GM18517 (cell line): Measurements from ENCODE around the gene DNAJC6.
"Not testable (repeated sequence)": the region's sequence is repeated elsewhere in the genome, so short reads cannot be mapped to it uniquely, and the experiment has no call there.

Experiments used
- ATAC-seq: cut with Tn5 transposase; IDR thresholded peaks from one replicate; pipeline ENCODE4 v1.9.1; 2021; ENCODE audit warnings: mild to moderate bottlenecking, moderate library complexity; ENCODE audit not compliant: unreplicated experiment

Gene DNAJC6

DNA sequence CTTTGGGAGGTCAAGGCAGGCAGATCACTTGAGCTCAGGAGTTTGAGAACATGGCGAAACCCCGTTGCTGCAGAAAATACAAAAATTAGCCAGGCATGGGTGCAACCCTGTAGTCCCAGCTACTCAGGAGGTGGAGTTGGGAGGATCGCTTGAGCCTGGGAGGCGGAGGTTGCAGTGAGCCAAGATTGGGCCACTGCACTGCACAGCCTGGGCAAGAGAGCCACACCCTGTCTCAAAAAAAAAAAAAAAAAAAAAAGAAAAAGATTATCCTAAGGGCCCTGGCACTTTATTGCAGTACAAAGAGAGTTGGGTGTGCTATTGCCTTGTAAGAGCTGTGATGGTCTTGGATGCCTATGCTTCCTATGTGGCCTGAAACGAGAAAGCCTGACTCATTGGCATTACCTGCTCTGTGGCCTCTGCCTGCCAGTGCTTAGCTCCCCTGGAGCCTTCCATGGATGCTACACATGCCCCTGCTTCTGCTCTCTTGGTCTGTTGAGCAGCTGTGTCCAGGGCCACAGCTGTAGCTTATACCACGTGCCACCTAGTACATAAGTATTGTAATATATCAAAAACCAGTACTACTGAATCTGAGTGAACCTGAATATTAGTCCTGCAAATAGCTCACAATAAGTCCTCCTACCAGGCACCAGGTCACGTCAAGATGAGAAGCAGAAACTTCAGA, 45.8 kb downstream of the DNAJC6 start:
- no peak for ATAC-seq

DNA sequence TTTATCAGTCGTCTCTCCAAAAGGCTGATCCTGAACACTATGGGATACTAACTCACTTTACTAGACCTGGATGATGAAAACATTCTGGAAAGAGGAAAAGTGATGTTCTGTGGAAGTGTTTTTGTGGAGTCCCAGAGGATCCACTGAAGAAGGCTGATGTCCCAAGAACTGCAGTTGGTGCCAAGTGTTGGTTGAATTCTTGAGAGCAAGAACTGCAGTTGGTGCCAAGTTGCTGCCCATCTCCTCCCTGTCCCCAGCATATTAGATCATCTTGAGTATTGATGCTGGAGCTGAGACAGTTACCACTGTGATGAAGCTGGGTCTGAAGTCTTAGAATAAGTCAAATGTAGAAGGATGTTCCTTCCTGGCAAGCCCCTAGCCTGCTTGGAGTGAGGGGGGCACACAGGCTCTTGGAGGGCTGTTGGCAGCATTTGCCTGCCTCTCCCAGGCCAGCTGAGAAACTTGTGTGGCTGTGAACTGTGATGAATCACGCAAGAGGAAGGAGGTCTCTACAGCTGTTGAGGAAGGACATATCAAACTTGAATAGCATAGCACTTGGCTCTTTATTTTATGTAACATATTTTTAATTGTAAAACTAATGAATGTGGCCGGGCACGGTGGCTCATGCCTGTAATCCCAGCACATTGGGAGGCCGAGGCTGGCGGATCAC, 48.1 kb downstream of the DNAJC6 start:
- no peak for ATAC-seq

DNA sequence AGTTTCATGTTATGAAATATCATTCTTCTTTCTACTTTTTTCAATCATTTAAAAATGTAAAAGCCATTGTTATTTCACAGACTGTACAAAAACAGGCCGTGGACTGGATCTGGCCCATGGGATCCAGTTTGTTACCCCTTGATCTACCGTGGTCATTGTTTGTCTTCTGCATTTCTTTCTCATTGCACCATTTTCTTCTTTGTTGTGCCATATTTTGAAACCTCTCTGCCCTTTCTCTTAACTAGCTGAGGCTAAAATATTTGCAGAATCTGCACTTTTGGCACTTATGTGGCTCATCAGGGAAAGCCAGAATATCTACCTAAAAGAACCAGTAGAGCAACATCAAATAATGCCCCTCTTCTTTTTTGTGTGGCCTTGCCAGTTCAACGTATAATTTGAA, 50.5 kb downstream of the DNAJC6 start:
- ATAC-seq = no peak

DNA sequence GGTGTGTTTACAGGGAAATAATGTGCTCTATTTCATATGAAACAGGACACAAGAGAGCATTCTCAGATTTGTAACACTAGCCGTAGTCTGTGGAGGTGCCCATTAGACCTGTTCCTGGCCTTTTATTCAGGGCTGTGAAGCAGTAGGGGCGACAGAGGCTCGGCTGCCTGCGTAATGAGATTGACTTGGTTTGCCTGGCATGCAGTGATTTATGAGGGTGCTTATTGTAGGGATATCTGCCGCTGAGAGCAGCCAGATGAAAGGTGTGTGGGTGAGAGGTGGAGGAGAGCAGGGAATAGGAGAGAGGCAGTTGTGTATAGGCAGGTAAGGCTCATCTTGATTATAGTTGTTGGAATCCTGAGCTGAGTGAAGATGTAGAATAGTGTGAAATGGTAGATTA, 51.3 kb downstream of the DNAJC6 start:
- ATAC-seq = no peak

DNA sequence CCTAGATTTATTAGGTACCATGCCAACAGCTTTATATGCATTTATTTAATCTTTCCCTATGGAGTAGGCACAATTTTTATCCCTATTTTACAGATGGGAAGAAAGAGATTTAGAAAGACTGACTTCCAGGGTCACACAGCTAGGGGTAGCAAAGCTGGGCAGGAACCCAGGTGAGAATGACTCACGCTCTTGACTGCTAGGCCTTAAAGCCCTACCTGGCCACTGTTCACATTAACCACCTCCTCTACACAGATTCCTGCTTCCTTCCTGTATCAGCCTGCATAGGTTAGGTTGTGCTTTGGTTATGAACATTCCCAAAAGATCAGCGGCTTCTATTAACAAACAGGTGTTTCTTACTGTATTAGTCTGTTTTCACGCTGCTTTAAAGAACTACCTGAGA, 53.2 kb downstream of the DNAJC6 start:
- no peak for ATAC-seq

DNA sequence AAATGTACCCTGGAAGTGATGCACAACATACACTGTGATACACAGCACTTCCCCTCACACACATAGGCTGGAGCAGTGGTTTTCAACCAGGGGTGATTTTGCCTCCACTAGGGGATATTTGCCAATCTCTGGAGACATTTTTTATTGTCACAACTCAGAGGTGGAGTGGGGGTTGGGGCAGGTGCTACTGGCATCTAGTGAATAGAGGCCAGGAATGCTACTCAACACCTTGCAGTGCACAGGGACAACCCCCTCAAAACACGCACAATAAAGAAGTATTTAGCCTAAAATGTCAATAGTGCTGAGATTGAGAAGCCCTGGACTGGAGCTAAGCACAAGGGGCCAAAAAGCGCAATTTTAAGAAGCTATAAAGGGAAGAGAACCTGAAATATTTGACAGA, 54.1 kb downstream of the DNAJC6 start:
- no peak for ATAC-seq

DNA sequence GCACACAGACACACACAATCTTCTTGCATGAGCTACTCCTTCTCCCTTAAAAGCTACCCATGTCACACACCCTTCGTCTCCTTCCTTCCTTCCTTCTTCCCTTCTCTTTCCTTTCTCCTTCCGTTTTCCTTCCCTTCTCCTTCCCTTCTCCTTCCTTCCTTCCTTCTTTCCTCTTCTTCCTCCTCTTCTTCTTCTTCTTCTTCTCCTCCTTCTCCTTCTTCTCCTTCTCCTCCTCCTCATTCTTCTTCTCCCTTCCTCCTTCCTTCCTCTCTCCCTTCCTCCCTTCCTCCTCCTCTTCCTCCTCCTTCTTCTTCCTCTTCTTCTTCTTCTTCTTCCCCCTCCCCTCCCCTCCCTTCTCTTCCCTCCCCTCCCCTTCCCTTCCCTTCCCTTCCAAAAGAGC, 59.1 kb downstream of the DNAJC6 start:
- no peak for ATAC-seq

DNA sequence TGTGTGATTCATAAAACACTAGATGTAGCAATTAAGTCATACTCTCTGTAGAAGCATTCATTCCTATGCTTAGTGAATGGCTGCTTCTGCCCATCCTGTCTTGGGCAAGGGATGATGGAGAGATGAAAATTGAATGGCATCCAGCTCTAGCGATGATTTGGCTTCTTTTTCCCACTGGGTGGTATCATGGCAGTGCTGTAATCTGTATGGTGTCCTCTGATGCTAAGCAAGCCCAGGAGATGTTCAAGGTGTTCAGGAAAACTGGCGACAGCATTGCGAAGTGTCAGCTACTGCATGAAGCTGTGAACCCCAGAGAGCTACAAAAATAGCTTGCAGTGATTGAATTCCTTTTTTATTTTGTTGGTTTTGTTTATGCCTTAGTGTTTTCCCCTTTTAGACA, 62.2 kb downstream of the DNAJC6 start:
- no peak for ATAC-seq

DNA sequence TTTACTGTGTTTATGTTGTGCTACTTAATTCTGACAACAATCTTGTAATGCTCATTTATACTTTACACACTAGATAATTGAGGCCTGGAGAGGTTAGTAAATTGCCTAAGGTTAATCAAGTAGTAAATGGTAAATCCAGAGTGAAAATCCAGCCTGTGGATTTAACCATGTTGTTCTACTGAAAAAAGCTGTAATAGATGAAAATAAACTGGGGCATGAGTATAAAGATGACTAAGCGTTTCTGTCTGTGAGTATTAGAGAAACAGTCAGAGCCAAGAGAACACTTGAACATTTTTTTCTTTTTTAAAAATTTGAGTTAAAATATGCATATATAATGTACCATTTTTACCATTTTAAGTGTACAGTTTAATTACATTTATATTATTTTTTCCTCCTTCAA, 63.2 kb downstream of the DNAJC6 start:
- no peak for ATAC-seq

DNA sequence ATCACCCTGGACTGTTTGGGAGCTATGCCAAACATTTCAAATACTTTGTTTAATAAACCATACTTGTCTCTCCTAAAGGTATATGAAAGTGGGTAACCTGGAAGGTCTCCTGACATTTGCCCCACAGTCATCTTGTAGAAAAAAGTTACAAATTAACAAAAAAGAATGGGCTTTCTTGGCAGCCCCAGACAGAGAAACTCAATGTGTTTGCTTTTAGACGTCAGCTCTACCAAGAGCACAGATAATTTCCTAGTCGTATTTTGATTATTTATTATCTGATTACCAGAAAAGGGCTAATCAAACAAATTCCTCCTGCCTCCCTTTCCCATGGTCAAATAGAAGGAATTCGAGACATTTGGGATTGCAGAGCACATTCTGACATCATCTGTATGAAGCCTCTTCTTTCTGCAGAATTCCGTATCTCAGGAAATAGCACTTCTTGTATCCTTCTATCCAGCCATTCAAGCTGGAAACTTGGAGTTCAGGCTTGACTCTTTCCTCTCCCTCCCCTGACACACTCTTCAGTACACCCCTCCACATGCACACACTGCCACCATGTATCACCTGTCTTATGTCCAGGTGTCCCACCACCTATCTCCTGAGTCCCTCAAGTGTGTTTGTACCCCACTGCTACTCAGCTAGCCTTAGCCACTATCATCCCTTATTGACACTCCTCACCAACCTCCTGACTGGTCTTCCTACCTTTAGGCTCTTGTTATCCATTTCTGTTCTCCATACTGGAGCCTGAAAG, 68.3 kb downstream of the DNAJC6 start:
- ATAC-seq = no peak

DNA sequence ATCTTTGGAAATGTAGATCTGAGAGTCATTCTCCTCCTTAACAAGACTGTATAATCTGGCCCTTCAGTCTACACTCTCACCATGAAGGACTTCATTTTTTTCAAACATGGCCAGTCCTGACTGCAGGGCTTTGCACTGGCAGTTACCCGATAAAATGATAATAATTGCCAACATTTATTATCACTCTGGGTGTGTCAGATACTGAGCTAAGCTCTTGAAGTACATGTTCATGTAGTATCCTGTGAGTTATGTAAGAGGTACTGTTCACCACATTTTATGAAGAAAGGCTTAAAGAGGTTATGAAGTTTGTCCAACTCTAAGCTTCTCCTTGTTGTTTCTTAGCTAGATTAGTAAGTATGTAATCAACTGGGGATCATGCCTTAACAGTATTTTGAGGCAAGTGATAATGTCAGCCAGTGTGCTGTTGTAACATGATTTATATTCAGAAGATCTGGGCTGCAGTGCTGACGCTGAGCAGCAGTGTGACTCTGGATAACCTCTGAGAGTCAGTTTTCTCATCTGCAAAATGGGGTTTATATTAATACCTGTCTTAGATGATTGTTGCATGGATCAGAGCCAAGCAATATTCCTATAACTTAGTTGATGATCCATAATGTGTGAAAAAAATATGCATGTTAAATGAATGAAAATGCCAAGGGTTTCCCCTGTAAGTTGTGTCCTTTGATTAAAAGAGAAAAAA, 69.1 kb downstream of the DNAJC6 start:
- no peak for ATAC-seq

DNA sequence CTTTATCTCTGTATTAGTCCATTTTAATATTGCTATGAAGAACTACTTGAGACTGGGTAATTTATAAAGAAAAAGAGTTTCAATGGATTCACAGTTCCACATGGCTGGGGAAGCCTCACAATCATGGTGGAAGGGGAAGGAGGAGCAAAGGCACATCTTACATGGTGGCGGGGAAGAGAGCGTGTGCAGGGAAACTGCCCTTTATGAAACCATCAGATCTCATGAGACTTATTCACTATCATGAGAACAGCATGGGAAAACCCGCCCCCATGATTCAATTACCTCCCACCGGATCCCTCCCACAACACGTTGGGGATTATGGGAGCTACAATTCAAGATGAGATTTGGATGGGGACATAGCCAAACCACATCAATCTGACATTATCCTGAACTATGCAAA, 75.1 kb downstream of the DNAJC6 start:
- not testable (repeated sequence) for ATAC-seq

DNA sequence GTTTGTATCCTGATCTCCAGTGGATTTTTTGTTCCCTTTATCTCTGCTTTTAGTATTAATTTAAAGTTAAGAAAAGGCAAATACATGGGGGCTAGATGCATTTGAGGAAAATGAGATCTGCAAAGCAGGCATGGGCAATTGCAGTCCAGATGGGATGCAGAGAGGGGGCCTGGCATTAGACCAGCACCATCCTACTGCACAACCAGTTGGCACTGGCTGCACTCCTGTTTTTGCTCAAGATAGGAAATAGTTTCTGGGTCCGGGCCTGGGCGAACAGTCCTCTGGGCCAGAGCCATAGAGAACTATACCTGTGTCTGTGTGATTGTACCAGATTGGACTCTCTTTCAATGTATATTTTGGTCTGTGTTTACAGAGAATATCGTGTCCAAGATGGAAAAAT, 77.1 kb downstream of the DNAJC6 start:
- ATAC-seq = no peak

DNA sequence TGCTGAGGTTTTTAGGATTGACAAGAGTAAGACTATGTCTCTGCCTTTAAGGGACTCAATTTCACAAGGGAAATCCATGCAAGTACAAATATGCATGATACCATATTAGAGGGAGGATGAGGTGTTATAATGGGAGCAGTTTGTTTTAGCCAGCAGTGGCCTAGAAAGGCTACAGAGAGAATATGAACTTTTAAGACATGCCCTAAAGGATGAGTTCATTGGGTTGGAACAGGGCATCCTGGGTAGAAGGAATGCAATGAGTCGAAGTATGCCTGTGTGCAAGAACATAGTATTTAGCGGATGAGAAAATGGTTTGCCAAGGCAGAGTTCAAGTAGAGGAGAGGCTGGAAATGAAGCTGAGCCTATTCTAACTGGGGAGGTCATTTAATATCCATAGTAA, 78.5 kb downstream of the DNAJC6 start:
- no peak for ATAC-seq

DNA sequence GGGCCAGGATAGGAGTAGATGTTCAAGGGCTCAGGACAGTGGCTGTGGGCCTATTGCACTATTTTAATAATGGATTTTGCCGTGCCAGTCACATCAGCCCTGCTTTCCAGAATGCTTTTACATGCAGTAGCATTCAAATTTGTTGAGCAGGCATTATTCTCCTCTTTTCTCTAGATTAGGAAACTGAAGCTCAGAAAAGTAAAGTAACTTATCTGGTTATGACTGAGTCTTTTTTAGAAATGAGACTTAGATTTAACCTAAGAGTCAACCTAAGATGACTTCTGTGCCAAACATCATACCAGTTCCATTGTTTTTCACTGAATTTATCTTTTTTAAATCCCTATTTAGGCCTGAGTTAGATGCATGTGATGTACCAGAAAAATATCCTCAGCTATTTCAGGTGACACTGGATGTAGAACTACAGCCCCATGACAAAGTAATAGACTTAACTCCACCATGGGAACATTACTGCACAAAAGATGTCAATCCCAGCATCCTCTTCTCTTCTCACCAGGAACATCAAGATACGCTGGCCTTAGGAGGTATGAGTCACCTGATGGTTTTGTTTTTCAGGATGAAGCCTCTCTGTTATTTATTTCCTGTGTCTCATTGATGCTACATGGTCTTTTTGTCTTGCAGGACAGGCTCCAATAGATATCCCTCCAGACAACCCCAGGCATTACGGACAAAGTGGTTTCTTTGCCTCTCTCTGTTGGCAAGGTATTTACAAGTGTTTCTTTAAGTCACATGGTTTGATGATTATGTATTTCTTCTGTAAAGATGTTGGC, 79.8 kb downstream of the DNAJC6 start:
- no peak for ATAC-seq

DNA sequence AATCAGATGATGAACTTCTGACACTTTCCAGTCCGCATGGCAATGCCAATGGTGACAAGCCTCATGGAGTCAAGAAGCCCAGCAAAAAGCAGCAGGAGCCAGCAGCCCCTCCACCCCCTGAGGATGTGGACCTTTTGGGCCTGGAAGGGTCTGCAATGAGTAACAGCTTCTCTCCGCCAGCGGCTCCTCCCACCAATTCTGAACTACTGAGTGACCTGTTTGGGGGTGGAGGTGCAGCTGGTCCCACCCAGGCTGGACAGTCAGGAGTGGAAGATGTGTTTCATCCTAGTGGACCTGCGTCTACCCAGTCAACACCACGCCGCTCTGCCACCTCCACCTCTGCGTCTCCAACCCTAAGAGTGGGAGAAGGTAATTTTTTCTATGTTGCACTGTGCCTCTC, 83.2 kb downstream of the DNAJC6 start:
- ATAC-seq = no peak

DNA sequence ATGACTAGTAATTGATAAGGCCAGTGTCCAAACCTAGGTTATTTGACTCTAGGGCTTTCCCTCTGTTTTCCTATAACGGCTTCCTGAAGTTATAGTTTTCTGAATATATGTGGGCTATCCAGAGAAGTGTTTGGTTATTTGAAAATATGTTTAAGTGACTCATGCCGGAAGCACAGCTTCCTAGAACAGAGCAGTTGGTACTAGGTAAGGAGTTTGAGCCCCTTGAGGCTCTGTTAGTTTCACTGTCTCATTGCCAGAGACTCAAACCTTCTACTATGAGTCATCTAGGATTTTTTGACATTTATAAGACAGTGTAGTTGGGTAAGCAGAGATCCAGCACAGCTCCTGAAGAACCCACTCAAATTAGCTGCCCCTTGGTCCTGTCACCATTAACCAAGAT, 84.0 kb downstream of the DNAJC6 start:
- ATAC-seq = peak; percentile 95

DNA sequence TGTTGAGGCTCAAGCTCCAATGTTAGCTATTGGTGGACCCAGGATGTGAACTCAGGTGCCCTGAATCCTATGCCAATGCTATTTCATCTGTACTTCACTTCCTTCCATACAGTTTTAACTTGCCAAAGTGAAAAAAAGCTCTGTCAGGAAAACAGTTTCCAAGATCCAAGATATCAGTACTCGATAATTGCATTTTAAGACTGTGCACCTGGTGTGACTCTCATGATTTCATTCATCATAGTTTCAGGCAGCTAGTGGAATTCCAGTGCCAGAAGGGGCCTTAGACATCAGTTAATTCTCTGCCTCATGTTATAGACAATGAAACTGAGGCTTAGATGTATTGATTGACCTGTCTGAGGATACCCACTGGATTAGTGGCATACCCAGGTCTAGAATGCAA, 84.6 kb downstream of the DNAJC6 start:
- no peak for ATAC-seq

DNA sequence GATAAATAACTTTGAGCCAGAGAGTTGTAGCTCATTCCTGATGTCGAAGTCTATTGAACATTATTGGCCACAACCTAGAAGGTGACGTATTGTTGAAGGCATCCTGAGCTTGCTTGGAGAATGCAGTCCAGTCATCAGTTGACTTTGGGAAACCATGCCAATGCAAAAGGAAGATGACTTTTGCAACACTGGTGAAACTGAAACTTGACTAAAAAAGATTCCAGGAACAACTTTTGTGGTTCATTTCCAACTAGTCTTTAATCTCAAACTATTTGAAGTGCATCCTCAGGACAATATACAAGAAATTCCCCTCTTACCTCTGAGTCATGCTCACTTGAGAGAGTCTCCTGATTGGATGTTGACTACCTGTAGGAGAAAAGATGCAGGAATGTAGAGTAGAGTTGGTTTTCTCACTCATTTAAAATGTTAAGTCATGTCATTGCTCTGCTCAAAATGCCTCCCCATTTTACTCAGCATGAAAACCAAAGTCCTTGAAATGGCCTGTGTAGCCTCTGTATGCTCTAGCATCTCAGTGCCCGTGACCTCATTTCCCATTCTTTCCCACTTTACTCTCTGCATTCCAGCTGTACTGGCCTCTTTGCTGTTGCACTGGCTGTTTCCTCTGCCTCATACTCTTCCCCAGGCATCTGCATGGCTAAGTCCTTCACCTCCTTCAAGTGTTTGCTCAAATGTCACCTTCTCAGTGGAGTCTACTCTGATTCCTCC, 86.7 kb downstream of the DNAJC6 start:
- no peak for ATAC-seq

DNA sequence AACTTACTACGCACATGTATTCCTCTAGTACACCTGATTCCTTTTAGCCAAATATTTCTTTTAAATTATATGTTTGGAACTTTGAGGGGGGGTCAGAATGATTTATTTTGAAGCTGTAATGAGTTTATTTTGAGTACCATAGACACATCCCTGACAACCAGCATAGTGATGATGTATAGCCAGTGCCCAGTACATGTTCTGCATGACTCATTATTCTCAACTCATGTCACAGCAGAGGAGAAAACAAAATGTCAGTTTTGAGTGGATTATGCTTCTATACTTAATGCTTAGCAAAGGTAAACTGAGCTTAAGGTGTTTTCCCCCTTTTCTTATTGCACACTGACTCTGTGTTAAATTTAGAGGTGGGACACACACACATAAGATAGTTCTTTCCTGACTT, 88.7 kb downstream of the DNAJC6 start:
- no peak for ATAC-seq
